ENCODE measurements around the gene ACACA.
A peak's percentile ranks its signal among the peaks of the same experiment; 100 is the strongest.
"Not testable (repeated sequence)": the region's sequence is repeated elsewhere in the genome, so short reads cannot be mapped to it uniquely, and the experiment has no call there.

ACACA gene

DNA sequence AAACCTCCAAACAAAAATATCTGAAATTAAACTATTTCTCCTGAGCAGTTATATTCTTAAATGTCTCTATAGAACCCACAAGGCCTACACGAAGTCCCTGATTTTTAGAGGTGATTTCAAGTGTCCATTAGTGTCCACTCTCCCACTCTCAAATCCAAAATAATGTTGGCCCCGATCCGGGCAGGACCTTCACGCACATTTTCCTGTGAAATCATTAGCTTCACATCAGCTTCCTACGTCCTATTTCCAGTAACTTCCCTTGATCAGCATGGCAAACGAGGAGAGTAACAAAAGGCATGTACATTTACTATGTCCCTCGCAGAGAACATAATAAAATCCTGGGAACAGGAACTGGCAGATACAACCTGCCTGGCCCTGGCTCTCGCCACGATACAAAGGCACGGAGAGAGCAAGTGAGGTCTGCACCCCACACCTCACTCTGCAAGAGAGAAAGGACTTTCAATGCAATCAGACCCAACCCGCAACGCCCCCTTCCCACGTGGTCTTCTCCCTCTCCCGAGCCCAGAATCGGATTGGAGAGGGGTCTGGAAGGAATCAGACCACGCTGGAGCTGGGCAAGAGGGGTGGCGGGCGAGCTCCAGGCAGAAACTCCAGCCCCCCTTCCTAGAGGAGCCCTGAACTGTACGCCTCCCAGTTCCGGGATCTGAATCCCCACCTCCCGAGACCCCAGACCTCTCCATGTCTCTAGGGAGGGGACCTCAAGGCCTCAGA, 48.4 kb downstream of the ACACA start:
- in situ Hi-C loops (cut with HindIII; ENCODE audit: low sequenced_read_pairs), result no loop called here
- peak; percentile 62 for DNase-seq (ENCODE audit: low read depth, low spot score)
- peak overlapping the region; percentile 92 for H3K4me3 ChIP-seq (ENCODE audit: low read depth, low read length)
- TF ChIP-seq, protein P1, sequence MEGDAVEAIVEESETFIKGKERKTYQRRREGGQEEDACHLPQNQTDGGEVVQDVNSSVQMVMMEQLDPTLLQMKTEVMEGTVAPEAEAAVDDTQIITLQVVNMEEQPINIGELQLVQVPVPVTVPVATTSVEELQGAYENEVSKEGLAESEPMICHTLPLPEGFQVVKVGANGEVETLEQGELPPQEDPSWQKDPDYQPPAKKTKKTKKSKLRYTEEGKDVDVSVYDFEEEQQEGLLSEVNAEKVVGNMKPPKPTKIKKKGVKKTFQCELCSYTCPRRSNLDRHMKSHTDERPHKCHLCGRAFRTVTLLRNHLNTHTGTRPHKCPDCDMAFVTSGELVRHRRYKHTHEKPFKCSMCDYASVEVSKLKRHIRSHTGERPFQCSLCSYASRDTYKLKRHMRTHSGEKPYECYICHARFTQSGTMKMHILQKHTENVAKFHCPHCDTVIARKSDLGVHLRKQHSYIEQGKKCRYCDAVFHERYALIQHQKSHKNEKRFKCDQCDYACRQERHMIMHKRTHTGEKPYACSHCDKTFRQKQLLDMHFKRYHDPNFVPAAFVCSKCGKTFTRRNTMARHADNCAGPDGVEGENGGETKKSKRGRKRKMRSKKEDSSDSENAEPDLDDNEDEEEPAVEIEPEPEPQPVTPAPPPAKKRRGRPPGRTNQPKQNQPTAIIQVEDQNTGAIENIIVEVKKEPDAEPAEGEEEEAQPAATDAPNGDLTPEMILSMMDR (IDR thresholded peaks at IDR 0.05; ENCODE audit: low read depth, low read length), result no peak

DNA sequence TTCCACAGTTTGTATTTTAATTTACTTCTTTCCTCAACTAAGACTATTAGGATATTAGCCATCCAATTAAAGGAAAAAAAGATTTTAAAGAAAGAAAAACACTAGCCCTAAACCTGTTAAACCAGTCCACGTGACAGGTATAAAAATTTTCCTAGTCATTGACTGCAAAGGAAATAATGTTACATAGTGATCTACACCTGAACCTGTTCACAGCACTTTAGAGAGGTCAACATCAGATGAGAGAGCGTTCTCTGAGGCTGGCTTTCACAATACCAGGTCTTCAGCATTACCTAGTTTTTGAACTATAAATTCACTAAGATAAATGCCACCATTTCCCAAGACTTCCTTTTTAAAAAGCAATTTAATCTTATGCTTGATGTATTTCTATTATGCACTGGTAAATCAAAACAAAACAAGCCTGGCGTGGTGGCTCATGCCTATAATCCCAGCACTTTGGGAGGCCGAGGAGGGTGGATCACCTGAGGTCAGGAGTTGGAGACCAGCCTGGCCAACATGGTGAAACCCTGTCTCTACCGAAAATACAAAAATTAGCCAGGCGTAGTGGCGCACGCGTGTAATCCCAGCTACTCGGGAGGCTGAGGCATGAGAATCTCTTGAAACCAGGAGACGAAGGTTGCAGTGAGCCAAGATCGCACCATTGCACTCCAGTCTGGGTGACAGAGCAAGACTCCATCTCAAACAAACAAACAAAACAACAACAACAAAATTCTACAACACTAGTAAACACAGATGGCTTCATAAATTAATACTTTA, 49.7 kb downstream of the ACACA start:
- DNase-seq (ENCODE audit: low read depth, low spot score); in situ Hi-C loops (cut with HindIII; ENCODE audit: low sequenced_read_pairs); H3K4me3 ChIP-seq (ENCODE audit: low read depth, low read length): not testable (repeated sequence)

DNA sequence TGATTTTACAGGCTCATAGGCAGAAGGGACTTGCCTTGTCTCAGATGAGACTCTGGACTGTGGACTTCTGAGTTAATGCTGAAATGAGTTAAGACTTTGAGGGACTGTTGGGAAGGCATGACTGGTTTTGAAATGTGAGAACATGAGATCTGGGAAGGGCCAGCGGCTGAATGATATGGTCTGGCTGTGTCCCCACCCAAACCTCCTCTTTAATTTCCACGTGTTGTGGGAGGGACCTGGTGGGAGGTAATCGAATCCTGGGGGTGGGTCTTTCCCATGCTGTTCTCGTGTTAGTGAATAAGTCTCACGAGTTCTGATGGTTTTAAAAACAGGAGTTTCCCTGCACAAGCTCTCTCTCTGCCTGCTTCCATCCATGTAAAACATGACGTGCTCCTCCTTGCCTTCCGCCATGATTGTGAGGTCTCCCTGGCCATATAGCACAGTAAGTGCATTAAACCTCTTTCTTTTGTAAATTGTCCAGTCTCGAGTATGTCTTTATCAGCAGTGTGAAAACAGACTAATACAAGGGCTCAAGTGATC, 59.7 kb downstream of the ACACA start:
- H3K4me3 ChIP-seq (ENCODE audit: low read depth, low read length); DNase-seq (ENCODE audit: low read depth, low spot score); in situ Hi-C loops (cut with HindIII; ENCODE audit: low sequenced_read_pairs): not testable (repeated sequence)

DNA sequence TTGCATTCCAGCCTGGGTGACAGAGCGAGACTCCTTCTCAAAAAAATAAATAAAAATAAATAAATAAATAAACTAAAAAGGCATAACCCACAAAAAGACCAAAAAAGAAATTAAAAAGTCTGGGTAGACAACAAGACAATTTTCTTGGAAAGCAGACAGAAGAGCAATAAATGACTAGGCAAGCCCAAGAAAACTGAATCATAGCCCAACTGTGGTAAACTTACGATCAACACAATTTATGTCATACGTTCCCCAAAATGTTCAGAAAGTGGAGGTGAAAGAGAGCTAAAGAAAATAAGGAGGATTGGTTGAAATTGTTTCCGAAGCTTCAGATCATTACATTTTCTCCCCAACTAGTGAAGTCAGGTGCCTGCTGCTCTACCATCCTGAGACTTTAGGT, 62.1 kb downstream of the ACACA start:
- in situ Hi-C loops (cut with HindIII; ENCODE audit: low sequenced_read_pairs), result no loop called here
- no peak overlapping the region for H3K4me3 ChIP-seq (ENCODE audit: low read depth, low read length)
- TF ChIP-seq, protein P1 (IDR thresholded peaks at IDR 0.05; ENCODE audit: low read depth, low read length), result no peak
- no peak for DNase-seq (ENCODE audit: low read depth, low spot score)

DNA sequence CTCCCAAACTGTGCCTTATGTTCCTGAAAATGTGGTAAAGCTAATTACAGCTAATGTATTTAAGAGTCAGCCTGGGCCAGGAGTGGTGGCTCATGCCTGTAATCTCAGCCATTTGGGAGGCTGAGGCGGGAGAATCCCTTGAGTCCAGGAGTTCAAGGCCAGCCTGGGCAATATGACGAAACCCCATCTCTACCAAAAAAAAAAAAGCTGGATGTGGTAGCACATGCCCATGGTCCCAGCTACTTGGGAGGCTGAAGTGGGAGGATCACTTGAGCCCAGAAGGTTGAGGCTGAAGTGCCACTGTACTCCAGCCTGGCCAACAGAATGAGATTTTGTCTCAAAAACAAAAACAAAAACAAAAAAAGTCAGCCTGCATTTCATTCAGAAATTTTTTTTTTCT, 64.0 kb downstream of the ACACA start:
- in situ Hi-C loops (cut with HindIII; ENCODE audit: low sequenced_read_pairs), result no loop called here
- TF ChIP-seq, protein P1 (IDR thresholded peaks at IDR 0.05; ENCODE audit: low read depth, low read length), result no peak
- no peak for DNase-seq (ENCODE audit: low read depth, low spot score)
- H3K4me3 ChIP-seq (ENCODE audit: low read depth, low read length), result no peak overlapping the region

DNA sequence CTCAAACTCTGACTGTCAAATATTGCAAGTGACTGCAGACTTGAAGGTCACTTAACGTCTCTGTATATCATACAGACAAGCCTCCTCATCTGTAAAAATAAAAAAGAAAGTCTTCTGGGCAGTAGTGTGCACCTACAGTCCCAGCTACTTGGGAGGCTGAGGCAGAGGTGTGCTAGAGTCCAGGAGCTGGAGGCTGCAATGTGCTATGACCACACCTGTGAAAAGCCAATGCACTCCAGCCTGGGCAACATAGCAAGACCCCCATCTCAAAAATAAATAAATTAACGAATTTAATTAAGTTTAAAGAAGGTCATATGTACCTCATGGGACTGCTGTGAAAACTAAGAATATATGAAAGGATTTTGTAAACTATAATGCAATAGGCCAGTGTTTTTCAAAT, 65.8 kb downstream of the ACACA start:
- no peak overlapping the region for H3K4me3 ChIP-seq (ENCODE audit: low read depth, low read length)
- TF ChIP-seq, protein P1 (IDR thresholded peaks at IDR 0.05; ENCODE audit: low read depth, low read length), result no peak
- in situ Hi-C loops (cut with HindIII; ENCODE audit: low sequenced_read_pairs), result no loop called here
- no peak for DNase-seq (ENCODE audit: low read depth, low spot score)

DNA sequence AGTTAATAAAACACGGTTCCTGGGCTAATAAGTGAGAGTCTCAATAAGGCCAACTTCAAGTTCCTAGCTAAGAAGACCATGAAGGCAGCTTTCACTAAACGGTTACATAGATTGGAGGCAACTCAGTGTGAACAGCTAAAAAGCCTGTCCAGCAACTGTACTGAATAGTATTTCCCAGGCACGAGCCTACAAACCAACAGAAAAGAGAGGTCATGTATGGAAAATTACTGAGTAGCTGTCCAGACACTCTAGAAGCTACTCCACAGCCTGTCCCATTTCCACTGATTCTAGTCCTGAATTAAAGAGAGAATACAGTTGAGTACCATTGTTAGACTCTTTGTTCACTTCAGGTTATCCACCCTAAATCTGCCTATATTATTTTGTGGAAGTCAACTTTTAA, 67.3 kb downstream of the ACACA start:
- no peak for DNase-seq (ENCODE audit: low read depth, low spot score)
- H3K4me3 ChIP-seq (ENCODE audit: low read depth, low read length), result no peak overlapping the region
- in situ Hi-C loops (cut with HindIII; ENCODE audit: low sequenced_read_pairs), result no loop called here
- TF ChIP-seq, protein P1 (IDR thresholded peaks at IDR 0.05; ENCODE audit: low read depth, low read length), result no peak

Data from astrocyte of the spinal cord (primary cell).